Choroid plexus epithelial cell (primary cell): ENCODE results near the gene PCDHA4.
"Not testable (repeated sequence)": the region's sequence is repeated elsewhere in the genome, so short reads cannot be mapped to it uniquely, and the experiment has no call there.

Source experiments
- DNase-seq: peaks from one replicate; pipeline ENCODE4 v3.0.0-alpha.2; 2010; ENCODE audit warnings: low read depth
- H3K4me3 ChIP-seq: 2 replicates; pipeline ENCODE4 v1.5.1; 2011; ENCODE audit warnings: low read depth, mild to moderate bottlenecking, control low read depth, low read length, moderate library complexity
- TF ChIP-seq, protein P1 (sequence below): conservative IDR thresholded peaks from 2 replicates; pipeline ENCODE4 v1.5.1; 2011; ENCODE audit warnings: low read depth, mild to moderate bottlenecking, control low read depth, inconsistent platforms, low read length, moderate library complexity

The PCDHA4 gene

DNA sequence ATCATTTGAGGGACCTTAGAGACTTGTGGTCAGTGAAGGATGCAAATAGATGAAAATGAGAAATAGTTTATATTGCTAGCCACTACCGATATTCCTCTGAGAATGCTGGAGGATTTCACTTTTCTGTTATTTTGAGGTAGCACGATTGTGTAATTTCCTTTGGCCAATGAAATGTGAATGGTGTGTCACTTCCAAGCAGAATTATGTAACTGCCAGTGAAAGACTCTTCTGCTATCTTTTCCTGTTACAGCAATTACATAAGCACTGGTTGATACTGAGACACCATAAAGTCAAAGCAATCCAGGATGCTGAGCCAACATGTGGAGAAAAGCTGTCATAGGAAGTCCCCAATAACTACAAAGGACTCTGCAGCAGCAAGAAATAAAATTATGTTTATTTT lies 15.8 kb upstream of the PCDHA4 start:
- DNase-seq: no peak
- H3K4me3 ChIP-seq: no peak overlapping the region
- TF ChIP-seq, protein P1, sequence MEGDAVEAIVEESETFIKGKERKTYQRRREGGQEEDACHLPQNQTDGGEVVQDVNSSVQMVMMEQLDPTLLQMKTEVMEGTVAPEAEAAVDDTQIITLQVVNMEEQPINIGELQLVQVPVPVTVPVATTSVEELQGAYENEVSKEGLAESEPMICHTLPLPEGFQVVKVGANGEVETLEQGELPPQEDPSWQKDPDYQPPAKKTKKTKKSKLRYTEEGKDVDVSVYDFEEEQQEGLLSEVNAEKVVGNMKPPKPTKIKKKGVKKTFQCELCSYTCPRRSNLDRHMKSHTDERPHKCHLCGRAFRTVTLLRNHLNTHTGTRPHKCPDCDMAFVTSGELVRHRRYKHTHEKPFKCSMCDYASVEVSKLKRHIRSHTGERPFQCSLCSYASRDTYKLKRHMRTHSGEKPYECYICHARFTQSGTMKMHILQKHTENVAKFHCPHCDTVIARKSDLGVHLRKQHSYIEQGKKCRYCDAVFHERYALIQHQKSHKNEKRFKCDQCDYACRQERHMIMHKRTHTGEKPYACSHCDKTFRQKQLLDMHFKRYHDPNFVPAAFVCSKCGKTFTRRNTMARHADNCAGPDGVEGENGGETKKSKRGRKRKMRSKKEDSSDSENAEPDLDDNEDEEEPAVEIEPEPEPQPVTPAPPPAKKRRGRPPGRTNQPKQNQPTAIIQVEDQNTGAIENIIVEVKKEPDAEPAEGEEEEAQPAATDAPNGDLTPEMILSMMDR: no peak

DNA sequence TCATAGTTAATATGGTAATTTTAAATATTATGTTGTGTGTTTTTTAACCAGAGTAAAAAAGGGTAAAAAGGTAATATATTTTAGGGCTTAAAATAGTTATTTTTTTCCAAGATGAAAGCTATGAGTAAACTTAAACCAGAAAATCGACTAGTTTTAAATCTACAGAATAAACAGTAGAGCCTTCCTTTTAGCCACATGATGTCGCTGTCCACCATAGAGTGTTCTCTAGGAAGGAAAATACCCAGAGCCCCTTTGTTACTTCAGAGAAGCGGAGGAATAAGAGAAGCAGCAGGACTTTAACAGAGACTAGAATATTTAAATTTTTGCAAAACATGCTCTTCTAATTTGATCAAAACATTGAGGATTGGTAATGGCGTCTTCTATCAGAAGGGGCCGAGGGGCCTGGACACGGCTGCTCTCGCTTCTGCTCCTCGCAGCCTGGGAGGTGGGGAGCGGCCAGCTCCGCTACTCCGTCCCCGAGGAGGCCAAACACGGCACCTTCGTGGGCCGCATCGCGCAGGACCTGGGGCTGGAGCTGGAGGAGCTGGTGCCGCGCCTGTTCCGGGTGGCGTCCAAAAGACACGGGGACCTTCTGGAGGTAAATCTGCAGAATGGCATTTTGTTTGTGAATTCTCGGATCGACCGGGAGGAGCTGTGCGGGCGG lies 12.1 kb upstream of the PCDHA4 start, which contains the start of gene PCDHA2:
PCDHA2 (plus strand) TSS at position 258 of the 664 bp plus-strand sequence.
- DNase-seq: no peak
- H3K4me3 ChIP-seq: no peak within 1 kb of the TSS
- TF ChIP-seq, protein P1: no peak

DNA sequence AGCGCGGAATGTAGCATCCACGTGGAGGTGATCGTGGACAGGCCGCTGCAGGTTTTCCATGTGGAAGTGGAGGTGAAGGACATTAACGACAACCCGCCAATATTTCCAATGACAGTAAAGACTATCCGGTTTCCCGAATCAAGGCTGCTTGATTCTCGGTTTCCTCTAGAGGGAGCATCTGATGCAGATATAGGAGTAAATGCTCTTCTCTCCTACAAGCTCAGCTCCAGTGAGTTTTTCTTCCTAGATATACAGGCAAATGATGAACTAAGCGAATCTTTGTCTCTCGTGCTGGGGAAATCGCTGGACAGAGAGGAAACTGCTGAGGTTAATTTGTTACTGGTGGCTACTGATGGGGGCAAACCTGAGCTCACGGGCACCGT lies 11.6 kb upstream of the PCDHA4 start:
- TF ChIP-seq, protein P1: peak; percentile 15
- DNase-seq: peak; percentile 1
- H3K4me3 ChIP-seq: no peak overlapping the region

DNA sequence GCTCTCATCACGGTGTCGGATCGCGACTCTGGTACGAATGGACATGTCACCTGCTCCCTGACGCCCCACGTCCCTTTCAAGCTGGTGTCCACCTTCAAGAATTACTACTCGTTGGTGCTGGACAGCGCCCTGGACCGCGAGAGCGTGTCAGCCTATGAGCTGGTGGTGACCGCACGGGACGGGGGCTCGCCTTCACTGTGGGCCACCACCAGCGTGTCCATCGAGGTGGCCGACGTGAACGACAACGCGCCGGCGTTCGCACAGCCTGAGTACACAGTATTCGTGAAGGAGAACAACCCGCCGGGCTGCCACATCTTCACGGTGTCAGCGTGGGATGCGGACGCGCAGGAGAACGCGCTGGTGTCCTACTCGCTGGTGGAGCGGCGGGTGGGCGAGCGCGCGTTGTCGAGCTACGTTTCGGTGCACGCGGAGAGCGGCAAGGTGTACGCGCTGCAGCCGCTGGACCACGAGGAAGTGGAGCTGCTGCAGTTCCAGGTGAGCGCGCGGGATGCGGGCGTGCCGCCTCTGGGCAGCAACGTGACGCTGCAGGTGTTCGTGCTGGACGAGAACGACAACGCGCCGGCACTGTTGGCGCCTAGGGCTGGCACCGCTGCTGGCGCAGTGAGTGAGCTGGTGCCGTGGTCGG lies 10.7 kb upstream of the PCDHA4 start:
- DNase-seq, H3K4me3 ChIP-seq: not testable (repeated sequence)

DNA sequence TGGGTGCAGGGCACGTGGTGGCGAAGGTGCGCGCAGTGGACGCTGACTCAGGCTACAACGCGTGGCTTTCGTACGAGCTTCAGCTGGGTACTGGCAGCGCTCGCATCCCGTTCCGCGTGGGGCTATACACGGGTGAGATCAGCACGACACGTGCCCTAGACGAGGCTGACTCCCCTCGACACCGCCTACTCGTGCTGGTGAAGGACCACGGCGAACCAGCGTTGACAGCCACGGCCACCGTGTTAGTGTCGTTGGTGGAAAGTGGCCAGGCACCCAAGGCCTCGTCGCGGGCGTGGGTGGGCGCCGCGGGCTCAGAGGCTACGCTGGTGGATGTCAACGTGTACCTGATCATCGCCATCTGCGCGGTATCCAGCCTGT lies 10.2 kb upstream of the PCDHA4 start:
- no peak overlapping the region for H3K4me3 ChIP-seq
- no peak for DNase-seq
- TF ChIP-seq, protein P1: no peak

DNA sequence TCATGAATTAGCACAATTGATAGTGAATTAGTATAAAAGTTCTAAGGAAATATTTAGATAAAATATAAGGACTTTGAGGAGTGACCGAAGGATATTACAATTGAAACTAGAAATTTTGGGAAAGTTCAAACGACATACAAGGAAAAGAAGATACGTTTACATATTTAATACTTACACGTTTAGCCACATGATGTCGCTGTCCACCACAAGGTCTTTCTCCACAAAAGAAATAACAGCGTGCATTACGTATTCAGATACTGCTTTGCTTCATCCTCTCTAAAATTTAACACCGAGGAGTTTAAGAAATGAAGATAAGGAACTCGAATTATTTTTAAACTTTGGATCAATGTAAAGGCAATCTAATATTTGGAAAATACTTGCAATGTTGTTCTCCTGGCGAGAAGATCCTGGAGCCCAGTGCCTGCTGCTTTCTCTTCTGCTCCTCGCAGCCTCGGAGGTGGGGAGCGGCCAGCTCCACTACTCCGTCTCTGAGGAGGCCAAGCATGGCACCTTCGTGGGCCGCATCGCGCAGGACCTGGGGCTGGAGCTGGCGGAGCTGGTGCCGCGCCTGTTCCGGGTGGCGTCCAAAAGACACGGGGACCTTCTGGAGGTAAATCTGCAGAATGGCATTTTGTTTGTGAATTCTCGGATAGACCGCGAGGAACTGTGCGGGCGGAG lies 5.9 kb upstream of the PCDHA4 start, which contains the start of gene PCDHA3:
PCDHA3 (plus strand) TSS at position 242 of the 678 bp plus-strand sequence.
- TF ChIP-seq, protein P1: no peak
- peak; percentile 6 for DNase-seq
- H3K4me3 ChIP-seq: no peak within 1 kb of the TSS

DNA sequence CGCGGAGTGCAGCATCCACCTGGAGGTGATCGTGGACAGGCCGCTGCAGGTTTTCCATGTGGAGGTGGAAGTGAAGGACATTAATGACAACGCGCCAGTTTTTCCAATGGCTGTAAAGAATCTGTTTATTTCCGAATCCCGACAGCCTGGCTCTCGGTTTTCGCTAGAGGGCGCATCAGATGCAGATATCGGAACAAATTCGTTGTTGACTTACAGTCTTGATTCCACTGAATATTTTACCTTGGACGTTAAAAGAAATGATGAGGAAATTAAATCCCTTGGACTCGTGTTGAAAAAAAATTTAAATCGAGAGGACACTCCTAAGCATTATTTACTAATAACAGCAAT lies 5.4 kb upstream of the PCDHA4 start:
- peak; percentile 2 for DNase-seq
- TF ChIP-seq, protein P1: no peak
- no peak overlapping the region for H3K4me3 ChIP-seq

DNA sequence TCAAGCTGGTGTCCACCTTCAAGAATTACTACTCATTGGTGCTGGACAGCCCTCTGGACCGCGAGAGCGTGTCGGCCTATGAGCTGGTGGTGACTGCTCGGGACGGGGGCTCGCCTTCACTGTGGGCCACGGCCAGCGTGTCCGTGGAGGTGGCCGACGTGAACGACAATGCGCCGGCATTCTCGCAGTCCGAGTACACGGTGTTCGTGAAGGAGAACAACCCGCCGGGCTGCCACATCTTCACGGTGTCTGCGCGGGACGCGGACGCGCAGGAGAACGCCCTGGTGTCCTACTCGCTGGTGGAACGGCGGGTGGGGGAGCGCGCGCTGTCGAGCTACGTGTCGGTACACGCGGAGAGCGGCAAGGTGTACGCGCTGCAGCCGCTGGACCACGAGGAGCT lies 4.5 kb upstream of the PCDHA4 start:
- not testable (repeated sequence) for DNase-seq, H3K4me3 ChIP-seq
